GM21447 (cell line): ENCODE data around the gene NCKAP1.
"Not testable (repeated sequence)": the region's sequence is repeated elsewhere in the genome, so short reads cannot be mapped to it uniquely, and the experiment has no call there.

Source experiments
- ATAC-seq: cut with Tn5 transposase; IDR thresholded peaks from one replicate; pipeline ENCODE4 v1.9.1; 2021; ENCODE audit not compliant: unreplicated experiment

NCKAP1 gene

GRCh38 chr2:182915369-182916326 is 122.6 kb downstream of the NCKAP1 start:
- no peak for ATAC-seq

GRCh38 chr2:182914852-182915251 is 123.4 kb downstream of the NCKAP1 start:
- no peak for ATAC-seq

DNA sequence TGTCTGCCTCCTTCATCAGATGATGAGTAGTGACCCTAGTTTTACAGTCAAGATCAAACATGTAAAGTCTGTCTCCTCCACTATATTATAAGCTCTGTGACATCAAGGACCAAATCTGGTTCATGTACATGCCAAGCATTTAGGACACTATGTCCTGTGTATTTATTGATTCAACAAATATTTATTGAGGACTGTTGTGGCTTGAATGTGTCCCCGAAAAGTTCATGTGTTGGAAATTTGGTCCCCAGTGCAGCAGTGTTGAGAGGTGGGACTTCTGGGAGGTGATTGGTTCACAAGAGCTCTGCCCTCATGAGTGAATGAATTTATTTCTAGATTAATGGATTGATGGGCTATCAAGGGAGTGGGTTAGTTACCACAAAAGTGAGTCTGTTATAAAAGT is 125.2 kb downstream of the NCKAP1 start:
- no peak for ATAC-seq

DNA sequence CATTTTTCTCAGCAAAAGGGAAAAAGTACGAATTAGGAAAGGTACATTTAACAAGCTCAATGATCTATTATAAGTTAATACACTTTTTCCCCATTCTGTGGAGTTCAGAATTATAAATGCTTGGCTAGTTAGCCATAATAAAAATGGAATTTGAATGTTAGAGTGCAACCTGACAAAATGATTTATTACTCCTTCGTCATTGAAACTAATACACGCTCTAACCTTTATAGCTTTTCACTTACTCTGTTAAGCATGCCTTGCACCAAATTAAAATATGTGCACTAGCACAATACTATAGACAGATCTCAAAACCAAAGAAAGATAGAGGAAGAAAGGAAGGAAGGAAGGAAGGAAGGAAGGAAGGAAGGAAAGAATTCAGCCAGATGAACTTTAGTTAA is 125.7 kb downstream of the NCKAP1 start:
- ATAC-seq, result no peak

GRCh38 chr2:182911813-182912517 is 126.3 kb downstream of the NCKAP1 start:
- ATAC-seq, result no peak

DNA sequence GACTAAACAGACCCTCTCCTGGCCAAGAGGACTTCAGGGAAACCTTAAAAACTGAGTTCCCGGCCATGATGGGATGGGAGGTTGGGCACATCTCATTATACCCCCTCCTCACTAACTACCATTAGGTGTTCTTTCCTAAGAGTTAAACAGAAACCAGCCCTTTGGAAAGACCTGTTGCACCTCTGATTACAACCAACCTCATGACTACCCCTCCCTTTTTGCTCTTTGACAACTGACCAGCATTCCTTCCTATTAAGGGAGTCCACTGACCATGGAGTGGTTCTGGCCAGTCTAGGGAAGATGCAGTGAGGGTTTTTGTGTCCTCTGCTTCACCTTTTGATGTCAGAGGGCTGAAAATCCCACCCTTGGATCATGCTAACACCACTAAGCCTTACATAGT is 127.3 kb downstream of the NCKAP1 start:
- no peak for ATAC-seq

DNA sequence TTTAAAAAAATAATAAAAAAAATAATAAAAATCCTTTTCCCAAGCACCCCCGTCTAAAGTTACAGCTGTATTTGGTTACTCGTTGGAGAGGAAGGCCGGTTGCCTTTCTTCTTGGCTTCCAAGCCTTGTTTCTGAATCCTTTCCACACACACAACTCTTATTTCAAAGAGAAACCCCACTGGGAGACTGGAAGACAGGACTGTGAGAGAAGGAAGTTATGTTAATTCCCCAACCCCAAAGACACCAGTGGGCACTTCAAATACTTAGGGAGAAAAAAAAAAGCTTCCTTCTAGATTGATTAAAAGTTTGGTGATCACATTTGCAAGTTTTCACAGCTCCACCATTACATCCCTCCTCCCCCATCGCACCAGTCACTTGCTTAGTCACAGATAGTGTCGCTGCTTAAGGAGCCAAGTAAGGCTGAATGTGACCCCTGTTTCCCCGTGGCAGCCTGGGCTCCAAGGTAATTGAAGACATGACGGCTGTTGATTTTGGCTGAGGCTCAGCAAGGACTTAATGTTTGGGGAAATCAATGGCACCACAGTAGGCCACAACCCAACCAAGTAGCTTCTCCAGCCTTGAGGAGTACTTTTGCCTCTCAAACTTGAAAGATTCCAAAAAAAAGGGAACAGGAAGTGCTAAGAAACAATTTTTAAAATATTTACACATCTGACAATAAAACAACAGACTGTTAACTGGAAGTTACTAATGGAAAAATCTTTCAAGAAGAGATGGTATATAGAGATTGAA is 131.0 kb downstream of the NCKAP1 start:
- no peak for ATAC-seq

DNA sequence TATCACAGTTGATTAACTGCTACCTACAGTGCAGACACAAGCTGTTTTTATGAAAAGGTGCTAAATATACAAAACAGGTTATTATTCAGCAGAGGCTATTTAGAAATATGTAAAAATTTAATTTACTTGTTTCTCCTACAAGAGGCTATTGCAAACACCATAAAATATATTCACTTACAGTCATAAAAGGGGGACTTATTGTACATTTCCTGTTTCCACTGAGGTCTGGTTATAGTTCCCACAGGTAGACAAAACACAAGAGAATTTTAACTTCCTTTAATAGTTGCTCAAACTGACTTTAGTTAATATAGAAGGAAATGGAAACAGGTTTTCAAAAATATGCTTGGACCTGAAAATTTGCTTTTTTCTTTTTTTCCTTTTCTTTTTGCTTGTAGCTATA is 131.8 kb downstream of the NCKAP1 start:
- ATAC-seq, result no peak

DNA sequence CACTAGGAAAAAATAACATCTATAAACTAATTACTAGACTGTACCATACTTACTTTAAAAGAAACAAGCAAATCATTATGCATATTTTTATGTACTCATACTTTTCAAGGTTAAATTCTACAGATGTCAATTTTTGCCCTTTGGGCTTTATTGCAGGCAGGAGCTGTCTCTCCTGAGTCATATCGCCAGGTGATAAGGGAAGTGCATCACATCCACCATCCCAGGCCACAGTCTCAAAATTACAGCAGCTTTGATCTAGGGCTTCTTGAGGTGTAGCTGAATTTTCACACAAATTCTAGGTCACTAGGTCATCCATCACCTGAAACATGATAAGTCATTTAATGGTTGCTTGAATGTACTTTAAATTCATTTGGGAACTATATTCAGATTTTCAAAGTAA is 133.4 kb downstream of the NCKAP1 start:
- ATAC-seq, result no peak

DNA sequence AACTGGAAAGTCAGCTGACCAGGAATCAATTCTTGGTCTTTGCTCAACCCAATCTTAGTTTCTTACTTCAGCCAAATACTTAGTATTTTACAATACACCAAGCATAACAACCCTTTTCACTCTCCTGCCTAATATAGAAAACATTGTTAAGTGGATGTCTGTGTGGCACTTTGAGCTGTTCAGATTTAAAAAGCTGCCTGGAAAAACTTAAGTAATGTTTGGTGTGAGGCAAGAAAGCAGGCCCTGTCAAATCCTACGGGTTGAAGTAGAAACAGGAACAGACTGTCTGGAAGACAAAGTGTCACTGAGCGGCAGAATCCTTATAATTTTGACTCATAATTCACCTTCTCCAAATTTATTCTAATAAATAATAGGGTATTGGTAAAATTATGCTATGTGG is 134.7 kb downstream of the NCKAP1 start:
- no peak for ATAC-seq

DNA sequence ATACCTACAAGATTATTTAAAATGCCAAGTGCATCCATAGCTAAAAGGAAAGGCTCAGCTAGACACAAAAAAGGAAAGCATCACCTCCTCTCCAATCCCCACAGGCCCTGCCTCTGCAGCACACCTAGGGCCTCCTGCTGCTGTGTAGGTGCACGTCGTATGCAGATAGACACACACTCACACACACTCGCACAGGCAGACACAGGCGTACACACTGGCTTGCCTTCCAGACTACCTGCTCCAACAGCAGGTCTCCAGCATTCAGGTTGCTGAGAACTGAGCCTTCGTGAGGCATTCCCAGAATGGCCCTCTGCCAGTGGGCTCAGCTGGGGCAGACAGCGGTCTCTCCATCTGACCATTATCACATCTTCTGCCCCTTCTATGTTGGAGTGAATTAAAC is 136.5 kb downstream of the NCKAP1 start:
- no peak for ATAC-seq

- ATAC-seq, result no peak
Observed at GRCh38 chr2:182898718-182899117, 139.5 kb downstream of the NCKAP1 start.

DNA sequence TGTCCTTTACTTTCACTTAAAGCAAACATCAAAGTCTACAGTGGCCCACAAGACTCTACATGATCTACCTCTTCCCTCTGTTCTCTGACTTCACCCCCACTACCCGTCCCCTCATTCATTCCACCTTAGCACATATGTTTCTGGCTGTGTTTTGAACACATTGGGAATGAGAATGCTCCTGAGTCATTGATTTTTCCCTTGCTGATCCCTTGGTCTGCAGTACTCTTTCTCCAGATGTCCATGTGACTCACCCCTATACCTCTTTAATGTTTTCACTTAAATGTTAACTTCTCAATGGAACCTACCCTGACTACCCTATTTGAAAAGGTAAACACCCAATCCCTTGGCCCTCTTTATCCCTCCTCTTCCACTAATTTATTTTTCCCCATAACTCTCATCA is 141.1 kb downstream of the NCKAP1 start:
- no peak for ATAC-seq

DNA sequence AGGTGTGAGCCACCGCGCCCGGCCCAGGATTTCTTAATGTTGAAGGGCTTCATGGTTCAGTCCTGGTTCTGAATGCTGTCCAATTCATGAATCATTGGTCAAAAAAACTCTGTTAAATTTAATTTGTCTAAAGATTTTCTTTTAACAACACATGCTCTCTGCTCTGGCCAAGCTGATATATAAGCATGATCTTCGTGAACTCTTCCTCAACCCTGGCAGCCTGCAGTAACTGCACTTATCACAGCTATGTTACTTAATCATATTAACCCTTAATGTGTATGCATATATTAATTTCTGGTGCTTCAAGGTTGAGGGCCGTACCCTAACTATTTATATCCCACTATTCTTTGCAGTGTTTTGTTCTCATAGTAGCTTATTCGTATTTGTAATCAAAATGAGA is 142.5 kb downstream of the NCKAP1 start:
- no peak for ATAC-seq

DNA sequence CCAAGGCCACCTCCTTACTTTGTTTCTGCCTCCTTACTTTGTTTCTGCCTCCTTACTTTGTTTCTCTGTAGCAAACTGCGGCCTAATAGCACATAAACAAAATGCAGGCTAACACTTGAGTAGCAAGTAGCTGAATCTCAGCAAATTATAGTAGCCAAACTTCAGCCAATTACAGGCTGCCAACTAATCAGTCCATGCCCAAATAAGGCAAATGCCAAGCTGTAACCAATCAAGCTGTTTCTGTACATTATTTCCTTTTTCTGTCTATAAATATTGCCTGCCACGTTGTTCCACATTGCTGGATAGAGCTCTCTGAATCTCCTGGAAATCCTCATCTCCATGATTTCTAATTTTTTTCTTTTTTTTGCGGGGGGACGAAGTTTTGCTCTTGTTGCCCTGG is 143.1 kb downstream of the NCKAP1 start:
- no peak for ATAC-seq

GRCh38 chr2:182894174-182894573 is 144.1 kb downstream of the NCKAP1 start:
- no peak for ATAC-seq

DNA sequence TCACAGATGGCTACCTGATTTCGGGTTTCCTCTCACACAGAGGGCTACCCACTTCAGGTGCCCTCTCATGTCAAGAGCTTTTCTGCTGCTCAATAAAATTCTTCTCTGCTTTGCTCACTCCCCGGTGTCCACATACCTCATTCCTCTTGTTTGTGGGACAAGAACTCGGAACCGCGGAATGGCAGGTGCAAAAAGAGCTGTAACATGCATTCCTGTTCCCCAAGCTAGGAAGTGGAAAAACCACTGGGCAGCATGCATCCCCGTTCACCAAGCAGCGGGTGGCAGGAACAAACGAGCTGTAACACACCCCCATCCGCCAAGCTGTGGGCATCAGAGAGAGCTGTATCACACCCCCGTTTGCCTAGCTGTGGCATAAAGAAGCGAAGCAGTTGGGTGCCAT is 144.6 kb downstream of the NCKAP1 start:
- no peak for ATAC-seq

DNA sequence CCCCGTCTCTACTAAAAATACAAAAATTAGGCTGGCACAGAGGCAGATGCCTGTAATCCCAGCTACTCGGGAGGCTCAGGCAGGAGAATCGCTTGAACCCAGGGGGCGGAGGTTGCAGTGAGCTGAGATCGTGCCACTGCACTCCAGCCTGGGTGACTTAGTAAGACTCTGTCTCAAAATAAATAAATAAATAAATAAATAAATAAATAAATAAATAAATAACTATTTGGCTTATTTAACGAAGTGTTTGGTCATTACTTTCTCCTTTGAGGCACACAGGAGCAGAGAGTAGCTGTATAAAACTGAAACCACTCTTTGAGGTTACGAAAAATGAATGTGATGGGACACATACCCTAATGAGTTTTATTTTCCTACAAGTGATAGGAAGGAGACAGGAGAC is 145.2 kb downstream of the NCKAP1 start:
- ATAC-seq, result not testable (repeated sequence)

GRCh38 chr2:182891611-182892010 is 146.6 kb downstream of the NCKAP1 start:
- no peak for ATAC-seq

DNA sequence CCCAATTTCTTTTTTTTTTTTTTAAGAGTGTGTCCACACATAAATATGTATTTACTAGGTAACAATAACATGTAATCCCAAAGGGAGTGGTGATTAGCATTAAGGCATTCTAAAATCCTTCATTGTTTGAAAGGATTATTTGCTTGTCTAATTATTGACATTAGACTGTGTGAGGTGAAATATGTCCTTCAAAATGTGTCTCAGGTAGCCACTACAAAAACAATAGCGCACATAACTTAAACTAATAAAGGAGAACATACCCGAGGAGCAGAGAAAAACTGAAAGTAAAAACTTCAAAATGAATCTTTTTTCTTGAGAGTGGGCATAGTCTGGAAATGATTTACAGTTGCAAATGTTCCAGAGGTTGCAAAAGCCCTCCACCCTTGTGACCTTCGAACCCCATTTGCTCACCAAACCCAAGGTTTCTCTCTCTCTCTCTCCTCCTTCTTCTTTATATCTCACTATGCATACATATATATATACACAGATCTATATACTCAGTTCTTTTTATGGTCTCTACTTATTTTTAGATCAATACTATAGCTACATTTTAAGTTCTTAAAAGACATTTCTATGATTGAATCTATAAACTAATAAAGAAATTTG is 147.4 kb downstream of the NCKAP1 start:
- no peak for ATAC-seq

DNA sequence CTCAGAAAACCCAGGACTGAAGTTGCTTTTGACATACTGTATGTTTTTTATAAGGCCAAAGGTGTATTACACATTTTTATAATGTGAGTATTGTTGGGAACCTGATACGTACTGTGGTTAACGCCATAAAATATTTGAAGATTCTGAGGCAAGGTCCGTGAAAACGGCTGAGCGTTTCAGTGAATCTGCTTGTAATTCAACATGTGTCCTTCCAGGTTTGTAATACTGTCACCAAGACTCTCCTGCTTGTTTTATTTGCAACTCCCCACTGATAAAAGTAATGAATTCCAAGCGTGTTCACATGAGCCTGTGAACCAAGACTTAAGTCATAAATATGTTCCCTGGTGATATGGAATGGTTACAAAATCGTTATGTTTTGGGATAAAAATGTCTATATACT is 148.0 kb downstream of the NCKAP1 start:
- ATAC-seq, result no peak
